Measurements from ENCODE around the gene MAGED2.

MAGED2 gene

DNA sequence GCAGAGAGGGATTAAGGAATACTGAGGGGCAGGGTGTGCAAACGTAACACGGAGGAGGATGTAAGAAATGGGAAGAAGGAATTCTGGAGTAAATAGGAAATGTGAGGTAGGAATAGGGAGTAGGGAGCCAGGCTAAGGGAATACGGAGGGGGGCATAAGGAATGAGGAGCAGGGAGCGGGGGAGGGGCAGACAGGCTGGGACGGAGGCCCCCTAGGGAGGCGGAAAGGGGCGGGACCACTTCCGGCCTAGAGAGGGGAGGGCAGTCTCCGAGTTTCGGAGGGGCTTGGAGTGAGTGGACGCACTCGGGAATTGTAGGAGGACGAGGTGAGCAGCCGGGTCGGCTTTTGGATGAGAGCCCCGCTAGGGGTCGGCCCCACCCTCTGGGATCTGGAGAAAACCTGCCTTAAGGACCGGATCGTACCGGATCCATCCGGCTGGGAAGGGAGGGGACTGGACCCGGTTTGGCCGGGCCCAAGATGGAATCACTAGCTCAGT lies 612 bp downstream of the MAGED2 start:
- peak overlapping the region; percentile 87 for H3K27ac Mint-ChIP-seq
- intact Hi-C loops (cut with micrococcal nuclease) = loop anchor here (1.0 to 10.0 kb wide), 5 partner anchors 169 to 763 kb away; partner anchors contain the start of genes GNL3L, PHF8 and TSR2
- peak overlapping the region; percentile 83 for H3K4me3 Mint-ChIP-seq
- H3K4me1 Mint-ChIP-seq (ENCODE audit: low read depth) = peaks cover 38% of the 10 kb centered on the region
- no peaks in the 10 kb centered on the region for H3K9me3 Mint-ChIP-seq
- peaks cover 13% of the 10 kb centered on the region for H3K27me3 Mint-ChIP-seq
- H3K36me3 Mint-ChIP-seq (ENCODE audit: low read depth) = peaks cover 57% of the 10 kb centered on the region

DNA sequence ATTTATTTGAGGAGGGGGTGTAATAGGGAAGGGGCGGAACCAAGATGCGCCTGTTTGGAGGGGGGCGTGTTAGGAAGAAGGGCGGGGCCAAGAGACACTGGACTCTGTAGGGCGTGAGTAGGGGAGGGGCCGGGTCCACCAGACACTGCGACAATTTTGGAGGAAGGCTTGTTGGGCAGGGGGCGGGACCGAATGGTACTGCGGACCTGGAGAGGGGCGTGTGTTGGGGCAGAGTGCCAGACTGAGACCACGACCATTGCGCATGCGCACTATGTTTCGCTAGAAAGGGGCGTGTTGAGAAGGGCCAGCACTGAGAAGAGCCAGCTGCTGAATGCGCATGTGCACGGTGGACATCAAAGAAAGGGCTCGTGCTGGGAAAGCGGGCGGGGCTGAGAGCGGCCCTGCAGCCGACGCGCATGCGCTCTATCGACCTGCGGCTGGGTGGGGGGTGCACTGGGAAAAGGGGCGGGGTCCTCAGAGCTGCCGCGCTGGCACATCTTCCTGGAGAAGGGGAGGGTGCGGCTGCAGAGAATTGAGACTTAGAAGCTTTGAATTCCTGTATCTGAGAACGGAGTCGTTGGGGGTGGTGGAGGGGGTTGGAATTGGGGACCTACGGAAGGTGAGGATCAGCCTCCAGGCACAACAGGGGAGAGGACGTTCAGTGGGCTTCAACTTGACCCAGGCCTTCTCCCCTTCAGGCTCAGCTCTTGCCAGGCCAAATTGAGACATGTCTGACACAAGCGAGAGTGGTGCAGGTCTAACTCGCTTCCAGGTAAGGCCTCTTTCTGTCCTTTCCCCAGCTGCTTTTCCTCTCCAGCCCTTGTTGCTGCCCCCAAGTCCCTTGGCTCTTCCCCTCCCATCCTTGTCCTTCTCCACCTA lies 1.3 kb downstream of the MAGED2 start:
- H3K36me3 Mint-ChIP-seq (ENCODE audit: low read depth) = peaks cover 64% of the 10 kb centered on the region
- H3K4me3 Mint-ChIP-seq = peak overlapping the region; percentile 83
- no peaks in the 10 kb centered on the region for H3K9me3 Mint-ChIP-seq
- peaks cover 12% of the 10 kb centered on the region for H3K27me3 Mint-ChIP-seq
- intact Hi-C loops (cut with micrococcal nuclease) = loop anchor here (1.0 to 10.0 kb wide), 5 partner anchors 170 to 764 kb away; partner anchors contain the start of genes GNL3L, PHF8 and TSR2
- peaks cover 38% of the 10 kb centered on the region for H3K4me1 Mint-ChIP-seq (ENCODE audit: low read depth)
- peak overlapping the region; percentile 87 for H3K27ac Mint-ChIP-seq

DNA sequence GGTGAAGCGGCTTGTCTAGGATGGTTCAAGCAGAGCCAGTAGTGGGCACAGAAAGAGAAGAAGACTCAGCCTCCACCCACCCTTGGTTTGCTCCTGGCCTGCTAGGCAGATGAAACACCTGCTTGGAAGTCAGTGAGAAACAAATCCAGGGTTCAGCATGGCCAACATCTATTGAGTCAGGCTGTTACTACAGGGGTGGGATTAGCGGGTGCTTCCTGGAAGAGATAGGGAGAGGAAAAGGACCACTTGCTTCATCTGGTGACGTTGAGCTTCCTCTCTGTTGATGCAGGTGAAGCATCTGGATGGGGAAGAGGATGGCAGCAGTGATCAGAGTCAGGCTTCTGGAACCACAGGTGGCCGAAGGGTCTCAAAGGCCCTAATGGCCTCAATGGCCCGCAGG lies 3.0 kb downstream of the MAGED2 start:
- peaks cover 38% of the 10 kb centered on the region for H3K4me1 Mint-ChIP-seq (ENCODE audit: low read depth)
- peaks cover 81% of the 10 kb centered on the region for H3K36me3 Mint-ChIP-seq (ENCODE audit: low read depth)
- peak overlapping the region; percentile 20 for H3K4me3 Mint-ChIP-seq
- intact Hi-C loops (cut with micrococcal nuclease) = no loop called here
- H3K27ac Mint-ChIP-seq = no peak overlapping the region
- no peaks in the 10 kb centered on the region for H3K9me3 Mint-ChIP-seq
- peaks cover 8% of the 10 kb centered on the region for H3K27me3 Mint-ChIP-seq

DNA sequence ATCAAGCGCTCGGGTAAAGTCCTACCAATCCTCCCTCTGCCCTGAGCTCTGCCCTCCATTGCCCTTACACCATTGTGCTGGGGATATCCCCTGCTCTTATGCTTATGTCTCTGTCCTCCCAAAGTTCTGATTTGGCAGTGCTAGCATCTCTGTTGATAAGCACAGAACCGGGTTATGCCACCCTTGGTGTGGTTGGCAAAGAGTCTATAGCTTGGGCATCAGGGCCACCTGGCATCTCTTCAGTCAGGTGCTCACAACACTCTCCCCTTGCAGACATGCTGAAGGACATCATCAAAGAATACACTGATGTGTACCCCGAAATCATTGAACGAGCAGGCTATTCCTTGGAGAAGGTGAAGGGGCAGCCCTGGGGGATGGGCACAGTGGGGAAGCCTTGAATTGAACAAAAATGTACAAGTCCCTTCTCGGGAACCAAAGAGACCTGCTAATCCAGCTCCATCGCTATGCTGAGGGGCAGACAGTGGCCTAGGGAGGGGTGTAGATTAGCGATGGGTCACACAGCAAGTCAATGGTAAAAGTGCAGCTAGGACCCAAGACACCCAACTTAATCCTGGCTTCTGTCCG lies 3.8 kb downstream of the MAGED2 start:
- peaks cover 38% of the 10 kb centered on the region for H3K4me1 Mint-ChIP-seq (ENCODE audit: low read depth)
- H3K27me3 Mint-ChIP-seq = peaks cover 3% of the 10 kb centered on the region
- no peaks in the 10 kb centered on the region for H3K9me3 Mint-ChIP-seq
- H3K4me3 Mint-ChIP-seq = no peak overlapping the region
- no peak overlapping the region for H3K27ac Mint-ChIP-seq
- intact Hi-C loops (cut with micrococcal nuclease) = no loop called here
- H3K36me3 Mint-ChIP-seq (ENCODE audit: low read depth) = peaks cover 90% of the 10 kb centered on the region

DNA sequence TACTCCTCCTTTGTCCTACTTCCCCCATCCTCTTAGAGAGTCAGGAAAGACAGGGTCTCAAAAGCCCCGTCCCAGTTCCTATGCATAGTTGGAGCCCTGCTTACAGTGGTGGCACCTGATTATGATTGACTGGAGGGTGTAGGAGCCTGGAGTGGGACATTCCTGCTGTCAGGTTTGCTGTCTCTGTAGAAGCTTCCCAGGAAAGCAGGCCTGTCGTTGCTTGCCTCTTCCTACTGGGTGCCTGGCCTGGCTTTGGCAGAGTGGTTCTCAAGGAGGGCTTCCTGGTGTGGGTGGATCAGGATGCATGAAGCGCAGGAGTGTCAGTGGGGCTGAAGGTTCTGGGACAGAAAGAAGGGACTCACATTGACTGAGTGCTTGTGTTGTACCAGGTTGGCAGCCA lies 4.8 kb downstream of the MAGED2 start:
- no peak overlapping the region for H3K27ac Mint-ChIP-seq
- peaks cover 38% of the 10 kb centered on the region for H3K4me1 Mint-ChIP-seq (ENCODE audit: low read depth)
- intact Hi-C loops (cut with micrococcal nuclease) = no loop called here
- no peaks in the 10 kb centered on the region for H3K9me3 Mint-ChIP-seq
- H3K4me3 Mint-ChIP-seq = no peak overlapping the region
- H3K27me3 Mint-ChIP-seq = peaks cover 3% of the 10 kb centered on the region
- peaks cover 92% of the 10 kb centered on the region for H3K36me3 Mint-ChIP-seq (ENCODE audit: low read depth)

DNA sequence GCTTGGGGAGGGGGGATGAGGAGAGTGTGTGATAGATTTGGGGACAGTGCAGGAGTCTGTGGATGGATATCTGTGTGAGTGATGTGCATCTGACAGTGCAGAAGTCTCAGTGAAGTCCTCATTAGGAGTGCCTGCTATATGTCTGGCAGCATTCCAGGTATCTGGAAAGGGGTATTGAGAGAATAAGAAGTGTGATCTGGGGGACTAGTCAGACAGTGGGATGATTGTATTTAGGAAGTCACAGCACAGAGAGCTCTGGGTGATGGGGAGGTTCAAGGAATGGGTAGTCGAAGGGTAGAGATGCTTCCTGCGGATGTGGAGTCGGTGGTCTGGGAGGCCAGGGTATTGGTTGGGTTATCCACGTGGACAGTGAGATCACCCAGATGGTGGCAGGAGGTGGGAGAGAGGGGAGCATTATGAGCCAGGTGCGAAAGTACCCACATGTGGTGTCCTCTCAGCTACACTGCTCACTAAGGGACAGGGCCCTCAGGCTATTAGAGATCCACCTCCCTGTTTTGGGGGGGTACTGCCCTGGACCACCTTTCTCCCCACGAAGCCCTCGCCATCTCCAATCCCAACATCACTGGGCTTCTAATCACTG lies 9.8 kb downstream of the MAGED2 start:
- Mint-ChIP-seq H3K4me3 (no peak overlapping the region), H3K27ac (peak overlapping the region; percentile 41), H3K9me3 (no peaks in the 10 kb centered on the region), H3K36me3 (ENCODE audit: low read depth) (peaks cover 43% of the 10 kb centered on the region), H3K27me3 (no peaks in the 10 kb centered on the region), H3K4me1 (ENCODE audit: low read depth) (no peaks in the 10 kb centered on the region)
- intact Hi-C loops (cut with micrococcal nuclease) = no loop called here

DNA sequence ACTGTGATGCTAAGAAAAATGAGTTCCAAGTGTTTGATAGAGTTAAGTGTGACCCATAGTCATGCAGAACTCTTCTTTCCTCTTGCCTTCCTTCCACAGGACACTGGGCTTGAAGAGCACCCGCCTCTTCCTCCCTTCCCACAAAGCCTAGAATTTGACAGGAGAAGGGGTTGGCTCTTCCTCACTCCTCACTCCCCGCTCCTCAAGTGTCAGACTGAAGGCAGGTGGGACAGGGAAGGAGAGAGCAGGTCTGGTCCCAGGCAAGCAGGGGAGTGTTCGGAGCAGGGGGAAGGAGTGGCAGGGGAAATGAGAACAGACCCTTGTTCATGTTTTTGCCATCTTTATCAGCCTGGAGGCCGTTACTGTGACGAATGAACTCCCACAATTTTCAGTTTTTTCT lies 10.7 kb downstream of the MAGED2 start:
- H3K4me1 Mint-ChIP-seq (ENCODE audit: low read depth) = no peaks in the 10 kb centered on the region
- H3K9me3 Mint-ChIP-seq = no peaks in the 10 kb centered on the region
- no peak overlapping the region for H3K27ac Mint-ChIP-seq
- H3K36me3 Mint-ChIP-seq (ENCODE audit: low read depth) = peaks cover 34% of the 10 kb centered on the region
- H3K27me3 Mint-ChIP-seq = no peaks in the 10 kb centered on the region
- no peak overlapping the region for H3K4me3 Mint-ChIP-seq
- intact Hi-C loops (cut with micrococcal nuclease) = no loop called here

DNA sequence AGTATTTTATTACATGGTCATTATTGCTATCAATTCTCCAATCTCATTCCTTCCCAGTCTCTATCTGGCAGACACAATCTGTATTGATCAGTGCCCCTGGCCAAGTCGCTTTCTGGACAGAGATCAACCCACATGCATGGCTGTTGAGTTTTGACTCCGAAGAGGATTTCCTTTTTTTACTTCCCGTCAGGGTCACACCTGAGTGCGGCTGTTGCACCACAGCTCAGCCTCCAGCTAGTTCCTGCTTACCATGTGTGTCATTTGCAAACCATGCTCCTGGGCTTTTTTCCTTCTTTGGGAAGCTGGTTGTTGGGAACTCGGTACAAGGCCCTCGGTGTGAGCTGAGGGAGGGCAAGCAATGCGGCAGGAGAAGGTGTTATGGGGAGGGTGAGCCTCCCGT lies 11.7 kb downstream of the MAGED2 start:
- H3K4me3 Mint-ChIP-seq = no peak overlapping the region
- intact Hi-C loops (cut with micrococcal nuclease) = no loop called here
- H3K27ac Mint-ChIP-seq = no peak overlapping the region
- no peaks in the 10 kb centered on the region for H3K27me3 Mint-ChIP-seq
- H3K36me3 Mint-ChIP-seq (ENCODE audit: low read depth) = peaks cover 24% of the 10 kb centered on the region
- no peaks in the 10 kb centered on the region for H3K4me1 Mint-ChIP-seq (ENCODE audit: low read depth)
- no peaks in the 10 kb centered on the region for H3K9me3 Mint-ChIP-seq

DNA sequence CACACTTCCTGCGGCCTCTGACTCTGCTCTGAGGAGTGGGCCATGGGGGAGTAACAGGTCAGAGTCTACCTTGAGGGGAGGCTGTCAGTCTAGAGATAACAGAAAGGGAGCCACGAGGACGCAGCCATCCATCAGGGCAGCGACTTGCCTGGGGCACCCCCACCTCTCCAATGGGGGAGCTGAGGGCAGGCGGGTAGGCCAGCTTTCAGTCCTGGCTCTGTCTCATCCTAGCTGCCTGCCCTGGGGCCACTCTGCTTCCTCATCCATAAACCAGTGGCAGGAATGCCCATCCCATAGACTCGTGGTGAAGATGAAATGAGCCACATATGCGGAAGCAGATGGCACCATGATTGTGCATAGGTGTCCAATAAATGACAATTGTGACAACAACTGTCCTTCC lies 13.2 kb downstream of the MAGED2 start:
- no peaks in the 10 kb centered on the region for H3K9me3 Mint-ChIP-seq
- H3K36me3 Mint-ChIP-seq (ENCODE audit: low read depth) = peaks cover 9% of the 10 kb centered on the region
- H3K27me3 Mint-ChIP-seq = no peaks in the 10 kb centered on the region
- H3K4me1 Mint-ChIP-seq (ENCODE audit: low read depth) = no peaks in the 10 kb centered on the region
- intact Hi-C loops (cut with micrococcal nuclease) = no loop called here
- no peak overlapping the region for H3K4me3 Mint-ChIP-seq
- H3K27ac Mint-ChIP-seq = no peak overlapping the region

DNA sequence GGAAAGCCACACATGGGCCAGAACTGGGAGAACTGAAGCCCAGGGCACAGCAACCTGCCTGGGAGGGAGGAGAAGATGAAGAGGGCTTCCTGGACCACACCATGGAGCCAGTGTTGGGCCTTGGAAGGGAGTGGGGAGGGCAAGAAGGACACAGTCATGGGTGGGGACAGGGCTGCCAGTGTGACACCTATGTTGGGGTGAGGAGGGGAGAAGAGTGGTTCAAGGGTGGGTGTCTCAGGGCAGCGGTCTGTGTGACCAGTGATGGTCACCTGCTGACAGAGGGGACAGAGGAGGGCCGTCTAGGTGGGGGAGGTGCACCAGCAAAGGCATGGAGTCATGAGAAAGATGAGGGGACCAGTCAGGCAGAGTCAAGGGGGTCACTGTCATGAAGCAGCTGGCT lies 13.8 kb downstream of the MAGED2 start:
- Mint-ChIP-seq H3K27me3 (no peaks in the 10 kb centered on the region), H3K9me3 (no peaks in the 10 kb centered on the region), H3K27ac (no peak overlapping the region), H3K4me3 (no peak overlapping the region), H3K36me3 (ENCODE audit: low read depth) (peaks cover 3% of the 10 kb centered on the region), H3K4me1 (ENCODE audit: low read depth) (no peaks in the 10 kb centered on the region)
- intact Hi-C loops (cut with micrococcal nuclease) = no loop called here

DNA sequence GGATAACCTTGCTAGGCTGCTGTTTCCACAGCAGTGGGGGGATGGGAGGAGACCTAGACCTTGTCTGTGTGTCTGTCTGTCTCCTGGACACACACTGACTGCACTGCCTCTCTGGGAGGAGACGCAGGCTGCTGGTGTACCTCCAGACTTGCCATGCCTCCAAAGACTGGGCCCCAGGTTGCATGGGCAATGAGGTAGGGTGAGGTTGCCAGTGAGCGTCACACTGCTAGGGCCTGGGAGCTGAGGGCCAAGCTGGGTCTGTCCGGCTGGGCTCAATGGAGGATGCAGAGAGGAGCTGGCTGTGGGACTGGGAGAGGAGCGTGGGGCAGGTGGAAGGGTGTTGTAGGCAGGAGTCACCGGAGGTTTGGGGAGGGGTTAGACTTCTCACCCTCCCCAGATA lies 16.6 kb downstream of the MAGED2 start:
- no peaks in the 10 kb centered on the region for H3K36me3 Mint-ChIP-seq (ENCODE audit: low read depth)
- no peaks in the 10 kb centered on the region for H3K9me3 Mint-ChIP-seq
- no peaks in the 10 kb centered on the region for H3K4me1 Mint-ChIP-seq (ENCODE audit: low read depth)
- H3K27ac Mint-ChIP-seq = peak overlapping the region; percentile 34
- peaks cover 1% of the 10 kb centered on the region for H3K27me3 Mint-ChIP-seq
- intact Hi-C loops (cut with micrococcal nuclease) = no loop called here
- no peak overlapping the region for H3K4me3 Mint-ChIP-seq

DNA sequence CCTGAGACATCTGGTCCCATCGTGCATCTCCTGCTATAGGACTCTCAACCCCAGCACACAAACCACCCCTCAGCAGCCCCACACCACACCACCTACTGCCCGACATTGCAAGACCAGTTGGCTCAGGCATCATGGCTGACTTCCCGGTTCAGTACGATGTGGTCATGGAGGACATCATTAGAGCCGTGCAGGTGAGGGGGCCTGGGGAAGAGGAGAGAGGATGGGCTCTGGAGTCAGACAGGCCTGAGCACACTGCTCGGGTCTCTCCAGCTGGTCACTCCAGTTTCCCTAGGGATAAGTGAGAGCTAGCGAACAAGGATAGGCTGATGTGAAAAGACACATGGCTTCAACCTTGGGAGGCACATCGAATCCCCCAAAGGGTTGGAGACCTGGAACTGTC lies 17.2 kb downstream of the MAGED2 start:
- no peaks in the 10 kb centered on the region for H3K36me3 Mint-ChIP-seq (ENCODE audit: low read depth)
- no peaks in the 10 kb centered on the region for H3K9me3 Mint-ChIP-seq
- H3K27ac Mint-ChIP-seq = no peak overlapping the region
- peaks cover 1% of the 10 kb centered on the region for H3K27me3 Mint-ChIP-seq
- no peak overlapping the region for H3K4me3 Mint-ChIP-seq
- intact Hi-C loops (cut with micrococcal nuclease) = no loop called here
- H3K4me1 Mint-ChIP-seq (ENCODE audit: low read depth) = no peaks in the 10 kb centered on the region

DNA sequence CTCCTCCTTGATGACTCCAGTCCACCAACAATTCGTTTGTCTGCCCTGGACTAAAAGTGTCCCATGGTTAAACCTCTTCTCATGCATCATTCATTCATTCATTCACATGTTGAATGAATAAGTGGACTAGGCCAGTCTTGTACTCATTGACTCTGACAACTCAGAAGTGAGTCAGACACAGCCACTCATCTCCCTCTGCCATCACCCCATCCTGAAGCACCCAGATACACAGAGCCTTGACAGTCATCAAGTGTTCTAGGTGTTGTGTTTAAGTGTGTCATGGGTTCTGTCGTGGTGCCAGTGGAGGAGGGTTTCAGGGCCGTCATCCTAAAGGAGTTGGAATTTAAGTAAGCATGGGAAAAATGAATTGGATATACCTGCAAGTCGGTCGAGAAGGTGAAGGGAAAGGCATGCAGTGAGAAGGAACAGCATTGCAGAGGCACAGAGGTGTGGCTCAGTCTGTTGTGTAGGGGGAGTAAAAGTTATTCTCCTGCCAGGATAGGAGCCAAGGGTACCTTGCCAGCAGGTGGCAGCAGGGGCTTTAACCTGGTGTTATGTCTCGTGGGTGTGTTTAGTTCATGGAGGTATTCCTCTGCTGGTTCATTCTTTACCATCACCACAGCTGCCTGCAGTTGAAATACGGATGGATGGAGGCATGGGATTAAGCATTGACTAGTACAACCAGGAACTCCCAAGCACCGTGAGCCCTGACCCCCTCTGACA lies 18.3 kb downstream of the MAGED2 start:
- intact Hi-C loops (cut with micrococcal nuclease) = no loop called here
- Mint-ChIP-seq H3K27ac (no peak overlapping the region), H3K9me3 (no peaks in the 10 kb centered on the region), H3K4me1 (ENCODE audit: low read depth) (no peaks in the 10 kb centered on the region), H3K4me3 (no peak overlapping the region), H3K27me3 (peaks cover 1% of the 10 kb centered on the region), H3K36me3 (ENCODE audit: low read depth) (no peaks in the 10 kb centered on the region)

DNA sequence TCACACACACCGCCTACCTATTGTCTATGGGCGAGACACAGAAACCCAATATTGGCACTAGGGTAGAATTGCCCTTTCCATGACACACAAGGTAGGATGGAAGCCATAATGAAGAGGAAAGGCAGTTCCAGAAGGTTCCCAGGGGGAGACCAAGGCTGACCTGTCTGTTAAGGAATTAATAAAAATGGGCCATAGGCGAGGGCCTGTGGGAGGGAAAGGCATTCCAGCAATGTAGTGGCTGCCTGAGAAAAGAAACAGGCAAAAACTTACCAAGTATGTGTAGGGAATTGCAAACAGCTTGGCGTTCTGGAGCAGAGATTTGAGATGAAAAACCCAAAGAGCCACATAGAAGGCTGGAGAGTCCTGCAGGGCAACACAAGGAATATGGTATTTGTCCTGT lies 19.1 kb downstream of the MAGED2 start:
- Mint-ChIP-seq H3K27me3 (peaks cover 3% of the 10 kb centered on the region), H3K4me3 (no peak overlapping the region), H3K27ac (no peak overlapping the region), H3K9me3 (no peaks in the 10 kb centered on the region), H3K4me1 (ENCODE audit: low read depth) (no peaks in the 10 kb centered on the region), H3K36me3 (ENCODE audit: low read depth) (no peaks in the 10 kb centered on the region)
- intact Hi-C loops (cut with micrococcal nuclease) = no loop called here
